ENCODE measurements around the gene EIF3D. TPM values are rescaled to one million over a fixed set of nuclear protein-coding genes. Genes with fewer than 3 reads are reported as not detected.

EIF3D gene
- total RNA-seq, 1 donor, result 336 TPM

GRCh38 chr22:36569999-36570398, 41.0 kb upstream of the EIF3D start:
- DNase-seq (ENCODE audit: low read depth), result peak; percentile 11
- H3K4me3 ChIP-seq (ENCODE audit: low read depth, low read length), result no peak overlapping the region
- TF ChIP-seq CTCF (IDR thresholded peaks at IDR 0.05; ENCODE audit: insufficient read depth, low read length), result peak; percentile 44

- no peak overlapping the region for H3K4me3 ChIP-seq (ENCODE audit: low read depth, low read length)
- DNase-seq (ENCODE audit: low read depth), result no peak
- no peak for TF ChIP-seq CTCF (IDR thresholded peaks at IDR 0.05; ENCODE audit: insufficient read depth, low read length)
Measured at GRCh38 chr22:36568846-36569245, 39.9 kb upstream of the EIF3D start.

- no peak for TF ChIP-seq CTCF (IDR thresholded peaks at IDR 0.05; ENCODE audit: insufficient read depth, low read length)
- no peak overlapping the region for H3K4me3 ChIP-seq (ENCODE audit: low read depth, low read length)
- no peak for DNase-seq (ENCODE audit: low read depth)
Measured at GRCh38 chr22:36566720-36567119, 37.8 kb upstream of the EIF3D start.

GRCh38 chr22:36565686-36566085, 36.7 kb upstream of the EIF3D start:
- no peak overlapping the region for H3K4me3 ChIP-seq (ENCODE audit: low read depth, low read length)
- TF ChIP-seq CTCF (IDR thresholded peaks at IDR 0.05; ENCODE audit: insufficient read depth, low read length), result no peak
- no peak for DNase-seq (ENCODE audit: low read depth)

- DNase-seq (ENCODE audit: low read depth), result no peak
- TF ChIP-seq CTCF (IDR thresholded peaks at IDR 0.05; ENCODE audit: insufficient read depth, low read length), result no peak
Measured at GRCh38 chr22:36565159-36565507, 36.2 kb upstream of the EIF3D start.

GRCh38 chr22:36564422-36565158, 35.6 kb upstream of the EIF3D start:
- H3K4me3 ChIP-seq (ENCODE audit: low read depth, low read length), result no peak overlapping the region
- no peak for DNase-seq (ENCODE audit: low read depth)
- no peak for TF ChIP-seq CTCF (IDR thresholded peaks at IDR 0.05; ENCODE audit: insufficient read depth, low read length)

More at GRCh38 chr22:36565159-36565507, 36.2 kb upstream of the EIF3D start:
- H3K4me3 ChIP-seq (ENCODE audit: low read depth, low read length), result no peak overlapping the region

GRCh38 chr22:36563898-36564297, 34.9 kb upstream of the EIF3D start:
- no peak overlapping the region for H3K4me3 ChIP-seq (ENCODE audit: low read depth, low read length)
- DNase-seq (ENCODE audit: low read depth), result no peak
- no peak for TF ChIP-seq CTCF (IDR thresholded peaks at IDR 0.05; ENCODE audit: insufficient read depth, low read length)

Data from fibroblast of the aortic adventitia (primary cell).